Bronchial epithelial cell (primary cell): ENCODE measurements around the gene ANGPTL1. TPM values are rescaled to one million over a fixed set of nuclear protein-coding genes. Genes with fewer than 3 reads are reported as not detected.

ENCODE experiments used
- DNase-seq: peaks from one replicate; pipeline ENCODE4 v3.0.0-alpha.2; 2010; ENCODE audit warnings: low read depth
- FAIRE-seq: peaks from 2 replicates; lab custom pipeline; 2011; peaks lifted over from hg19 to GRCh38; lab: Jason Lieb, UNC
- H3K27me3 ChIP-seq: 2 replicates; pipeline ENCODE4 v1.5.1; 2011; ENCODE audit warnings: low read length; ENCODE audit not compliant: control insufficient read depth, insufficient read depth
- H3K36me3 ChIP-seq: 2 replicates; pipeline ENCODE4 v1.5.1; 2011; ENCODE audit warnings: low read length; ENCODE audit not compliant: control insufficient read depth, insufficient read depth
- H3K4me3 ChIP-seq: 2 replicates; pipeline ENCODE4 v1.5.1; 2011; ENCODE audit warnings: mild to moderate bottlenecking, low read depth, low read length, control low read depth
- total RNA-seq: library from RNA; depleted of rRNA; stranded (reverse); fragments of >200 nt; gene quantifications from 2 replicates; pipeline ENCODE4 v1.2.1, GENCODE V29; 2014
- TF ChIP-seq, protein P1 (sequence below): IDR thresholded peaks from 2 replicates; pipeline ENCODE4 v1.5.1; 2011; ENCODE audit warnings: mild to moderate bottlenecking, moderate library complexity, low read length, control low read depth, inconsistent platforms; ENCODE audit not compliant: insufficient read depth, severe bottlenecking

ANGPTL1 gene, protein sequence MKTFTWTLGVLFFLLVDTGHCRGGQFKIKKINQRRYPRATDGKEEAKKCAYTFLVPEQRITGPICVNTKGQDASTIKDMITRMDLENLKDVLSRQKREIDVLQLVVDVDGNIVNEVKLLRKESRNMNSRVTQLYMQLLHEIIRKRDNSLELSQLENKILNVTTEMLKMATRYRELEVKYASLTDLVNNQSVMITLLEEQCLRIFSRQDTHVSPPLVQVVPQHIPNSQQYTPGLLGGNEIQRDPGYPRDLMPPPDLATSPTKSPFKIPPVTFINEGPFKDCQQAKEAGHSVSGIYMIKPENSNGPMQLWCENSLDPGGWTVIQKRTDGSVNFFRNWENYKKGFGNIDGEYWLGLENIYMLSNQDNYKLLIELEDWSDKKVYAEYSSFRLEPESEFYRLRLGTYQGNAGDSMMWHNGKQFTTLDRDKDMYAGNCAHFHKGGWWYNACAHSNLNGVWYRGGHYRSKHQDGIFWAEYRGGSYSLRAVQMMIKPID
- not detected in 2 replicates for total RNA-seq

DNA sequence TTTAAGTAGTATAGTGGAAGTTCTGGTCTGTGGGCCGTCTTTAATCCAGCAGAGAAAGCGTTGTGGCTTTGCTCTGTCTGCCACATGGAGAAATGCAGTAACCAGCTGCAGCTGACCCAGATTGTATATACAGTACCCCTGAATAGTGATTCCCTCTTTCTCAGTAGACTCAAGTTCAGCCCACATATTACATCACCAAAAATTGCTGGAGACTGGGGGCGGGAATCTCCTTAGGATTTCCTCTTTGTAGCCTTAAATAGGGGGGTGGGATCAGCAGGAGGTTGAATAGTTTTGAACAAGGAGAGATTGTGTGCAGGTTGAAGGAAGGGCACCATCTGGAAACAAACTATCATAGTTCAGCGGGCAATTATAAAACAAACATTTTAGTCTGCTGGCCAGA lies at the start of gene ANGPTL1:
ANGPTL1 (minus strand) TSS at position 134 of the 400 bp plus-strand sequence. CDS start 5,301 bp downstream, outside the sequence.
- DNase-seq (no peak), FAIRE-seq (no peak)
- Histone ChIP-seq H3K36me3 (no peaks in the 10 kb centered on the region), H3K27me3 (no peaks in the 10 kb centered on the region), H3K4me3 (no peak within 1 kb of the TSS)
- TF ChIP-seq, protein P1, sequence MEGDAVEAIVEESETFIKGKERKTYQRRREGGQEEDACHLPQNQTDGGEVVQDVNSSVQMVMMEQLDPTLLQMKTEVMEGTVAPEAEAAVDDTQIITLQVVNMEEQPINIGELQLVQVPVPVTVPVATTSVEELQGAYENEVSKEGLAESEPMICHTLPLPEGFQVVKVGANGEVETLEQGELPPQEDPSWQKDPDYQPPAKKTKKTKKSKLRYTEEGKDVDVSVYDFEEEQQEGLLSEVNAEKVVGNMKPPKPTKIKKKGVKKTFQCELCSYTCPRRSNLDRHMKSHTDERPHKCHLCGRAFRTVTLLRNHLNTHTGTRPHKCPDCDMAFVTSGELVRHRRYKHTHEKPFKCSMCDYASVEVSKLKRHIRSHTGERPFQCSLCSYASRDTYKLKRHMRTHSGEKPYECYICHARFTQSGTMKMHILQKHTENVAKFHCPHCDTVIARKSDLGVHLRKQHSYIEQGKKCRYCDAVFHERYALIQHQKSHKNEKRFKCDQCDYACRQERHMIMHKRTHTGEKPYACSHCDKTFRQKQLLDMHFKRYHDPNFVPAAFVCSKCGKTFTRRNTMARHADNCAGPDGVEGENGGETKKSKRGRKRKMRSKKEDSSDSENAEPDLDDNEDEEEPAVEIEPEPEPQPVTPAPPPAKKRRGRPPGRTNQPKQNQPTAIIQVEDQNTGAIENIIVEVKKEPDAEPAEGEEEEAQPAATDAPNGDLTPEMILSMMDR = no peak

DNA sequence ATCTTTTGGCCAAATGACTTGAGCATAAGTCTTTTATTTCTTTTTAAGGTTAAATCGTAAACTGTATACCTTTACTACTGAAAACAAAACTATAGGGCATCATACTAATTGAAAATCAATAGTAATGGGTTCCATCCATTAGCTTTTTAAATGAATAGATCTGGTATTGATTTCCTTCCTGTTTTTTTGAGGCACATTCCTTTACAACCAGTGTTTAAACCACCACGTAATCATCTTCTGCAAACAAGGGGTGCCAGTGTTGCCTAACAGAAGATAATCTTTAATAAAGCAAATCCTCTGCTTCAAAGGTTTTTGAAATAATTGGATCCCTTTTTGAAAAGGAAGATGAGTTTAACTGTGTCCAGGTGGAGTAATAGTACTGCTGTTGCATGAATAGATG lies 48.7 kb upstream of the ANGPTL1 start:
- no peaks in the 10 kb centered on the region for H3K36me3 ChIP-seq
- H3K27me3 ChIP-seq = no peaks in the 10 kb centered on the region
- FAIRE-seq (no peak), DNase-seq (no peak)
- H3K4me3 ChIP-seq = no peak overlapping the region
- TF ChIP-seq, protein P1 = no peak

DNA sequence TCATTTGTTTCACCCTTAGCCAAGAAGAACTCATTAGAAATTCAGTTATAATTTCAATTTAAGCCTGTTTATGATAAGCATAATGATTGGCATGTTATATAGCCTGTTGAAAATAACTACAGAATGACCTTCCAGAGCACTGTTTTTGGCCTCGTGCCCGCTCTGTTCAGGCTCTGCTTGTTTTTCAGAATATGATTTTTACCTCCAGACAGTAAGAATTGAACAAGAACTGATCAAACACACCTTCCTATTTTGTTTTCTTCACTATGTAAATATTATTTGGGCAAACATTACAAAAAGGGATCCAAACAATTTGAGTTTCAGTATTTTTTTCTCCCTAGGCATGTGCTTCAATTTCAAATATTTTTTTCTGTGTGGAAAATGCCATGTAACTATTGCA lies 48.1 kb upstream of the ANGPTL1 start:
- Histone ChIP-seq H3K27me3 (no peaks in the 10 kb centered on the region), H3K36me3 (no peaks in the 10 kb centered on the region), H3K4me3 (no peak overlapping the region)
- TF ChIP-seq, protein P1 = no peak
- FAIRE-seq = no peak
- no peak for DNase-seq

DNA sequence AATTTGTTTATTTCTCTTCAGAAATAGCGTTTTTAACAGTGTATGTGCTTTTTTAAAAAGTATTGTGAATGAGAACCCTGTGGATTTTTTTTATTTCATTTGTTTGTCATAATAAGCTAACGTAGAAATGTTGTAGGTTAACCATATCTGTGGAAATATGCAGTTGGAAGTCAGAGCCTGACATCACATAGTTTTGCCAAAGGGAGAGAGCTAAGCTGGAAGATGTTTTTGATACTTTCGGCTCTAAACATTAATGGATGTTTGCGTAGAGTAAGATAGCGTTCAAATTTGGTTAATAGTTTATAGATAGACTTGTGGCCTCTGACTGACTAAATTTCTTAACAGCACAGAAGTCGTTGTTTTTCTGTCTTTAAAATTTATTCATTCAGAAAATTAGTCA lies 47.4 kb upstream of the ANGPTL1 start:
- TF ChIP-seq, protein P1 = no peak
- Histone ChIP-seq H3K4me3 (no peak overlapping the region), H3K27me3 (no peaks in the 10 kb centered on the region), H3K36me3 (no peaks in the 10 kb centered on the region)
- DNase-seq (no peak), FAIRE-seq (no peak)

DNA sequence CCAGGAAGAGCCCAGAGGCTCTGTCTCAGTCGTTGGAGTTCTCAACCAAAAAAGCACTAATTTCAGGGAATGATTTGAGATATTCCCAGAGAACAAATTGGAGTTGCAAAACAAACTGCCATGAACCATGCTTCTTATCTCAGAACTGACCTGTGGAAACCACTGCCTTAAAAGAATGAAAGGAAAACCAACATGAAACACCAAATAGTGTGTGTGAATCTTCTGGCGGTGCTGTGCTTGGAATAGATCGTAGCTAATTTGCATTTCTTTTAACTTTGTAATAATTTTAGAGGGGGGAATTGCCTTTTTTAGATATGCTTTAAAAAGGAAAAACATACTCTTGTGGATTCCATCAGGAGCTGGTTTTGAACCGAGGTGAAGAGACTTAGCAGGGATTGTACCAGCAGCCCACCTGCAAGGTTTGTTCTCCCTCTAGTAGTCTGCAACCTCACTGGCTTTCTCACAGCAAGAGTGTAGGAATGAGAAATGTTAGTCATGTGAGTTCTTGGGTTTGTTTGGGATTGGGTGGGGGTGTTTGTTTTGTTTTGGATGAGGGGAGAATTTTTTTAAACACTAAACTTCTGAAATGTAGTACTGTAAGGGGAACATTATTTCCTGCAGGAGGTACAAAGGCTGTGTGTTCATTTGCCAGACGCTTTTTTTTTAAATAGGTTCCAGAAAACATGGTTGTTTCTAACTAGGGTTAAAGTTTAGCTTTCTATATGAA lies 45.7 kb upstream of the ANGPTL1 start:
- DNase-seq = no peak
- TF ChIP-seq, protein P1 = no peak

More for the DNA sequence above, 45.7 kb upstream of the ANGPTL1 start:
- no peak for FAIRE-seq
- H3K36me3 ChIP-seq = no peaks in the 10 kb centered on the region
- no peaks in the 10 kb centered on the region for H3K27me3 ChIP-seq
- H3K4me3 ChIP-seq = no peak overlapping the region
